H9 (cell line): ENCODE measurements around the gene KRTAP1-4. TPM values are rescaled to one million over a fixed set of nuclear protein-coding genes. Genes with fewer than 3 reads are reported as not detected.

Experiments used
- DNase-seq: peaks from one replicate; pipeline ENCODE4 v3.0.0-alpha.2; 2017
- H2AFZ ChIP-seq: one replicate; pipeline ENCODE4 v1.6.1; 2013; ENCODE audit warnings: mild to moderate bottlenecking, low read length, control low read depth, moderate library complexity
- H2AK5ac ChIP-seq: 2 replicates; pipeline ENCODE4 v1.6.1; 2013; ENCODE audit warnings: low read length, control low read depth, mixed read lengths; ENCODE audit not compliant: insufficient read length
- H2BK120ac ChIP-seq: one replicate; pipeline ENCODE4 v1.6.1; 2013; ENCODE audit warnings: low read depth, mild to moderate bottlenecking, low read length, control low read depth, inconsistent platforms; ENCODE audit not compliant: poor library complexity, severe bottlenecking
- H2BK12ac ChIP-seq: 2 replicates; pipeline ENCODE4 v1.6.1; 2013; ENCODE audit warnings: low read length, control low read depth, mixed read lengths, low read depth; ENCODE audit not compliant: insufficient read length
- H2BK15ac ChIP-seq: 2 replicates; pipeline ENCODE4 v1.6.1; 2013; ENCODE audit warnings: low read depth, low read length, control low read depth
- H2BK20ac ChIP-seq: one replicate; pipeline ENCODE4 v1.6.1; 2013; ENCODE audit warnings: low read depth, mild to moderate bottlenecking, low read length, control low read depth, inconsistent platforms; ENCODE audit not compliant: poor library complexity, severe bottlenecking
- H2BK5ac ChIP-seq: 2 replicates; pipeline ENCODE4 v1.6.1; 2013; ENCODE audit warnings: low read length, control low read depth, mixed read lengths; ENCODE audit not compliant: insufficient read length
- H3K14ac ChIP-seq: 2 replicates; pipeline ENCODE4 v1.6.1; 2013; ENCODE audit warnings: low read length, control low read depth; ENCODE audit not compliant: insufficient read depth
- H3K18ac ChIP-seq: 2 replicates; pipeline ENCODE4 v1.6.1; 2013; ENCODE audit warnings: low read depth, mild to moderate bottlenecking, mixed read lengths, low read length, control low read depth; ENCODE audit not compliant: insufficient read length
- H3K23ac ChIP-seq: 2 replicates; pipeline ENCODE4 v1.6.1; 2013; ENCODE audit warnings: low read length, control low read depth, mixed read lengths, low read depth; ENCODE audit not compliant: insufficient read length
- H3K23me2 ChIP-seq: 2 replicates; pipeline ENCODE4 v1.6.1; 2013; ENCODE audit warnings: low read depth, mild to moderate bottlenecking, mixed read lengths, low read length, control low read depth; ENCODE audit not compliant: insufficient read length, poor library complexity, severe bottlenecking
- H3K27ac ChIP-seq: 2 replicates; pipeline ENCODE4 v1.5.1; 2013; ENCODE audit warnings: low read length, control low read depth, mixed read lengths, low read depth; ENCODE audit not compliant: insufficient read length
- H3K27me3 ChIP-seq: 2 replicates; pipeline ENCODE4 v1.6.1; 2013; ENCODE audit warnings: low read length, control low read depth, inconsistent platforms; ENCODE audit not compliant: insufficient read depth
- H3K4ac ChIP-seq: 2 replicates; pipeline ENCODE4 v1.6.1; 2013; ENCODE audit warnings: low read depth, mild to moderate bottlenecking, control low read depth, inconsistent platforms, low read length, moderate library complexity
- H3K4me1 ChIP-seq: 2 replicates; pipeline ENCODE4 v1.6.1; 2013; ENCODE audit warnings: low read length, control low read depth, inconsistent platforms; ENCODE audit not compliant: insufficient read depth
- H3K4me2 ChIP-seq: 2 replicates; pipeline ENCODE4 v1.6.1; 2013; ENCODE audit warnings: low read length, control low read depth, mixed read lengths; ENCODE audit not compliant: insufficient read length, insufficient read depth
- H3K56ac ChIP-seq: 2 replicates; pipeline ENCODE4 v1.6.1; 2013; ENCODE audit warnings: low read depth, mild to moderate bottlenecking, mixed read lengths, low read length, control low read depth; ENCODE audit not compliant: insufficient read length
- H3K79me1 ChIP-seq: 2 replicates; pipeline ENCODE4 v1.6.1; 2013; ENCODE audit warnings: low read depth, mild to moderate bottlenecking, moderate library complexity, low read length, control low read depth, inconsistent platforms; ENCODE audit not compliant: insufficient read depth, poor library complexity, severe bottlenecking
- H3K79me2 ChIP-seq: 2 replicates; pipeline ENCODE4 v1.6.1; 2013; ENCODE audit warnings: low read length, control low read depth, inconsistent platforms; ENCODE audit not compliant: insufficient read depth
- H3K9ac ChIP-seq: 2 replicates; pipeline ENCODE4 v1.6.1; 2013; ENCODE audit warnings: low read length, control low read depth, mixed read lengths; ENCODE audit not compliant: insufficient read length; ENCODE audit errors: extremely low read depth
- H3K9me3 ChIP-seq: one replicate; pipeline ENCODE4 v1.6.1; 2013; ENCODE audit warnings: low read depth, low read length, inconsistent platforms; ENCODE audit not compliant: control insufficient read depth
- H3T11ph ChIP-seq: one replicate; pipeline ENCODE4 v1.6.1; 2013; ENCODE audit warnings: mild to moderate bottlenecking, low read length, control low read depth, inconsistent platforms
- H4K20me1 ChIP-seq: one replicate; pipeline ENCODE4 v1.6.1; 2013; ENCODE audit not compliant: control insufficient read depth, insufficient read length, insufficient read depth
- H4K5ac ChIP-seq: 2 replicates; pipeline ENCODE4 v1.6.1; 2013; ENCODE audit warnings: low read depth, mild to moderate bottlenecking, mixed read lengths, low read length, control low read depth; ENCODE audit not compliant: insufficient read length
- H4K8ac ChIP-seq: replicated peaks from 2 replicates; pipeline ENCODE4 v1.6.1; 2013; ENCODE audit warnings: low read length, control low read depth, mixed read lengths, low read depth; ENCODE audit not compliant: insufficient read length
- H4K91ac ChIP-seq: 2 replicates; pipeline ENCODE4 v1.6.1; 2013; ENCODE audit warnings: low read depth, mild to moderate bottlenecking, moderate library complexity, mixed read lengths, low read length, control low read depth; ENCODE audit not compliant: insufficient read length
- H3K27ac Mint-ChIP-seq, 3 experiments: 2 replicates in 2 of 3; 3 replicates in 1 of 3; pipeline ENCODE4 v1.8.0; 2020 to 2021; ENCODE audit warnings: mixed read lengths in 3 of 3, mild to moderate bottlenecking in 1 of 3, moderate library complexity in 1 of 3
- H3K27me3 Mint-ChIP-seq: 2 replicates; pipeline ENCODE4 v1.8.0; 2021; ENCODE audit warnings: low read depth, mild to moderate bottlenecking, moderate library complexity, mixed read lengths
- H3K36me3 Mint-ChIP-seq, 3 experiments: 2 replicates in 2 of 3; 3 replicates in 1 of 3; pipeline ENCODE4 v1.8.0; 2020 to 2021; ENCODE audit warnings: low read depth in 3 of 3, mixed read lengths in 3 of 3; ENCODE audit not compliant: insufficient read depth in 1 of 3
- H3K4me1 Mint-ChIP-seq, 2 experiments: 2 replicates each; pipeline ENCODE4 v1.8.0; 2020; ENCODE audit warnings: mixed read lengths in 2 of 2
- H3K4me3 Mint-ChIP-seq, 2 experiments: 2 replicates in 1 of 2; 3 replicates in 1 of 2; pipeline ENCODE4 v1.8.0; 2020 to 2021; ENCODE audit warnings: mild to moderate bottlenecking in 2 of 2, mixed read lengths in 2 of 2, moderate library complexity in 1 of 2
- H3K9me3 Mint-ChIP-seq, 2 experiments: 2 replicates in 1 of 2; 3 replicates in 1 of 2; pipeline ENCODE4 v1.8.0; 2020; ENCODE audit warnings: mild to moderate bottlenecking in 2 of 2, mixed read lengths in 2 of 2, moderate library complexity in 1 of 2
- WGBS: extraction: QIAGEN DNeasy Blood & Tissue Kit; methylation state at CpG from one replicate; pipeline ENCODE4 v1.1.7; 2013; ENCODE audit warnings: missing lambda C conversion rate, low lambda C conversion rate, mixed read lengths; ENCODE audit not compliant: insufficient read length; ENCODE audit errors: extremely low coverage; 5-methylcytosine and 5-hydroxymethylcytosine counted together
- total RNA-seq: library from RNA; stranded (reverse); gene quantifications from 2 replicates; pipeline ENCODE4 v1.2.1, GENCODE V29; 2021
- TF ChIP-seq, protein P1 (sequence below): fragments of 200-600 bp; sonication (generic); conservative IDR thresholded peaks from 3 replicates; pipeline ENCODE4 v1.8.0; 2021; ENCODE audit warnings: antibody characterized with exemption, mild to moderate bottlenecking

KRTAP1-4 gene
- total RNA-seq, 1 experiment from 2014 or later = not detected

DNA sequence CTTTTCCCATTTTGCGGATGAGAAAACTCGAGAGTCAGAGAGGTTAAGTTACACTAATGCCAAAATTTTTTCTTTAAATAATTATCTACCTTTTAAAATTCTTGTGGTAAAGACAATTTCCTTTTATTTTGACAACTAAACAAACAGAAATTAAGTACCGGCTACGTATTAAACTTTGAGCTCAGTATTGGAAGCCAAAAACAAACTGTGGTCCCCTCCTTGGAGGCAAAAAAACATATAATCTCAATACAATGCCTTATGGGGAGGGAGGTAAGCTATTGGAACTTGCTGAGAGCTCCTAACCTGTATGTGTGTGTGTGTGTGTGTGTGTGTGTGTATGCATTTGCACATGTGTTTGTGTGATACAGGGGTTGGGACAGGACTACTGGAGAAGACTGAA lies 33.5 kb upstream of the KRTAP1-4 start:
- Histone ChIP-seq H3K4ac (no peak overlapping the region), H2BK120ac (no peak overlapping the region), H3K79me1 (no peaks in the 10 kb centered on the region), H2AK5ac (no peak overlapping the region), H3K14ac (no peak overlapping the region), H2BK12ac (no peak overlapping the region), H3K18ac (no peak overlapping the region), H2BK15ac (no peak overlapping the region), H3K56ac (no peak overlapping the region), H4K91ac (no peak overlapping the region), H3K27me3 (no peaks in the 10 kb centered on the region), H3K27ac (no peak overlapping the region), H2BK20ac (no peak overlapping the region), H4K8ac (no peak overlapping the region), H4K20me1 (no peaks in the 10 kb centered on the region), H4K5ac (no peak overlapping the region), H3T11ph (no peak overlapping the region), H3K79me2 (no peaks in the 10 kb centered on the region), H2BK5ac (no peak overlapping the region), H3K9me3 (no peaks in the 10 kb centered on the region), H3K9ac (no peak overlapping the region), H3K23me2 (no peaks in the 10 kb centered on the region), H2AFZ (no peak overlapping the region), H3K23ac (no peak overlapping the region), H3K4me1 (no peaks in the 10 kb centered on the region), H3K4me2 (no peak overlapping the region)
- peaks cover 4 to 13% of the 10 kb centered on the region in 2 experiments for H3K4me1 Mint-ChIP-seq
- no peak for DNase-seq
- H3K9me3 Mint-ChIP-seq = no peaks in the 10 kb centered on the region
- no peaks in the 10 kb centered on the region for H3K27me3 Mint-ChIP-seq
- H3K27ac Mint-ChIP-seq = no peak overlapping the region
- H3K4me3 Mint-ChIP-seq = no peak overlapping the region
- no peaks in the 10 kb centered on the region for H3K36me3 Mint-ChIP-seq
- WGBS = no CpG with 5 or more reads among the region's 4 CpGs
- TF ChIP-seq, protein P1, sequence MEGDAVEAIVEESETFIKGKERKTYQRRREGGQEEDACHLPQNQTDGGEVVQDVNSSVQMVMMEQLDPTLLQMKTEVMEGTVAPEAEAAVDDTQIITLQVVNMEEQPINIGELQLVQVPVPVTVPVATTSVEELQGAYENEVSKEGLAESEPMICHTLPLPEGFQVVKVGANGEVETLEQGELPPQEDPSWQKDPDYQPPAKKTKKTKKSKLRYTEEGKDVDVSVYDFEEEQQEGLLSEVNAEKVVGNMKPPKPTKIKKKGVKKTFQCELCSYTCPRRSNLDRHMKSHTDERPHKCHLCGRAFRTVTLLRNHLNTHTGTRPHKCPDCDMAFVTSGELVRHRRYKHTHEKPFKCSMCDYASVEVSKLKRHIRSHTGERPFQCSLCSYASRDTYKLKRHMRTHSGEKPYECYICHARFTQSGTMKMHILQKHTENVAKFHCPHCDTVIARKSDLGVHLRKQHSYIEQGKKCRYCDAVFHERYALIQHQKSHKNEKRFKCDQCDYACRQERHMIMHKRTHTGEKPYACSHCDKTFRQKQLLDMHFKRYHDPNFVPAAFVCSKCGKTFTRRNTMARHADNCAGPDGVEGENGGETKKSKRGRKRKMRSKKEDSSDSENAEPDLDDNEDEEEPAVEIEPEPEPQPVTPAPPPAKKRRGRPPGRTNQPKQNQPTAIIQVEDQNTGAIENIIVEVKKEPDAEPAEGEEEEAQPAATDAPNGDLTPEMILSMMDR = no peak
